Left renal cortex interstitium (tissue), 4 donors: ENCODE data around the gene TLL2. TPM values are rescaled to one million over a fixed set of nuclear protein-coding genes. Genes with fewer than 3 reads are reported as not detected.
"Not testable (repeated sequence)": the region's sequence is repeated elsewhere in the genome, so short reads cannot be mapped to it uniquely, and the experiment has no call there.

ENCODE experiments used
- DNase-seq, 4 donors: peaks; one replicate each; pipeline ENCODE4 v3.0.0-alpha.2; 2013; ENCODE audit warnings: low read depth in 4 of 4, low spot score in 2 of 4, missing footprints in 1 of 4
- polyA plus RNA-seq, 4 donors: library from polyadenylated mRNA; unstranded; fragments of 120-200 nt; gene quantifications; one replicate each; pipeline ENCODE4 v1.2.1, GENCODE V29; 2013; ENCODE audit not compliant: insufficient read length in 4 of 4

Gene TLL2
- under 1 TPM; 0.65 to 0.91 (median 0.74) TPM for polyA plus RNA-seq

- DNase-seq, result peak in 3 of 4 donors; percentile 53 to 71 (median 69)
Measured at GRCh38 chr10:96513698-96514561, at the start of gene TLL2. Gene TLL2, minus strand, starts transcription at chr10:96513926. Its CDS starts 241 bp downstream, at chr10:96513685.

DNA sequence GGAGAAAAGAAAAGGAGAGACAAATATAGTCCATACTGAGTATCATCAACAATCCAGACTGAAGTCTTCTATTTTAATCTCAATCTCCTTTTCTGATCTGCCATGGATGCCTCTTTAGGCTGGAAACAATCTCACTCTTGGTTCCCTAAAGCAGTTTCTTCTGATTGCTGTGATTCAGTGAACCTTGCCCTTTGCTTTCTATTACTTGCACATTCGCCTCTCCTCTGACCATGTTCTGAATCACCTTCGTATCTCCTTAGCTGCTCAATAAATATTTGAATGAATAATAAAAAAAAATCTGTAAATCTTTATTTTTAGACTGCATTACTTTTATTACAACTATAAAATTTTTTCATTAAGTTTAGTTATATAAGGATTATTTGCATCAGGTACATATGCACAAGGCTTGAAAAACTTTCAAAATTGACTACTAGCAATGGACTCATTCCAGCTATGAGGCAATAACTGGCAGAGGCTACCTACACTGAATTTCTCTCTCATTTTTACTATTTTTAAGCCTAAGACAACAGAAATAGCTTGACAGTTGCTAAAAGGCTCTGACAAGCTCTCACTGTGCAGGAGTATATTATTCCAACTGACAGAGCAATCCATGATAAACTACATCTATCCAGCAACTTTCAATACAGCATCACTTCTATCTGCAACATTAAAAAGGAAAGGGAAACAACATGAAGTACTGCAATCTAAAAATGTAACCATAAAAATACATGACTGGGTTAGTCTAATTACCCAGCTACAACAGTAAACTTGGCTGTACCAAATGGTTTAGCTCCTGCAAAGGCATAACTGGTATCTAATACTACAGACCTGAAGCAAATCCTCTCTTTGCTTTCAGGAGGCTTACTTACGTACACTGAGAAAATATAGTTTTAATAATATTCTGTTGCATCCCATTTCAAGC lies 47.5 kb upstream of the TLL2 start:
- no peak for DNase-seq

GRCh38 chr10:96560489-96560888 lies 46.8 kb upstream of the TLL2 start:
- no peak for DNase-seq

- DNase-seq, result peak in 1 of 4 donors; percentile 8
Measured at GRCh38 chr10:96556003-96556402, 42.3 kb upstream of the TLL2 start.

- DNase-seq, result no peak
Measured at GRCh38 chr10:96555330-96555729, 41.6 kb upstream of the TLL2 start.

- no peak for DNase-seq
Measured at GRCh38 chr10:96548589-96548988, 34.9 kb upstream of the TLL2 start.

GRCh38 chr10:96545558-96545957 lies 31.8 kb upstream of the TLL2 start:
- DNase-seq, result not testable (repeated sequence)

GRCh38 chr10:96541921-96542320 lies 28.2 kb upstream of the TLL2 start:
- DNase-seq, result no peak

- no peak for DNase-seq
Measured at GRCh38 chr10:96540240-96540639, 26.5 kb upstream of the TLL2 start.

- no peak for DNase-seq
Measured at GRCh38 chr10:96538683-96539082, 25.0 kb upstream of the TLL2 start.

GRCh38 chr10:96536129-96536528 lies 22.4 kb upstream of the TLL2 start:
- DNase-seq, result no peak

DNA sequence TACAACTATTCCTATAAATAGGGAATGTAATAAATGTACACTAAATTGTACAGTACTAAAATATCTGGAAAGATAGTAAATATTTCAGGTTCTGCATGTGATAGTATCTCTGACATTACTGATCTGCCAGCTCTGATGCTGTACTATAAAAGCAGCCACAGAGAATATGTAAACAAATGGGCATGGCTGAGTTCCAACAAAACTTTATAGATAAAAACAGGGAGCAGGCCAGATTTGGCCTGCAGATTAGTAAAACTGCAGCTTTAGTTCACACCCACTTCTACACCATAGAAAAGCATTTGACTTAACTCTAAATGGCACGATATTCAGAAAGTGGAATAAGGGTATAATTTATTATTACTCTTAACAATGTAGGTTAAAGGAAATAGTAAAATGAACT lies 18.8 kb upstream of the TLL2 start:
- no peak for DNase-seq

- DNase-seq, result no peak
Measured at GRCh38 chr10:96529634-96530279, 16.0 kb upstream of the TLL2 start.

GRCh38 chr10:96524741-96525140 lies 11.0 kb upstream of the TLL2 start:
- no peak for DNase-seq

DNA sequence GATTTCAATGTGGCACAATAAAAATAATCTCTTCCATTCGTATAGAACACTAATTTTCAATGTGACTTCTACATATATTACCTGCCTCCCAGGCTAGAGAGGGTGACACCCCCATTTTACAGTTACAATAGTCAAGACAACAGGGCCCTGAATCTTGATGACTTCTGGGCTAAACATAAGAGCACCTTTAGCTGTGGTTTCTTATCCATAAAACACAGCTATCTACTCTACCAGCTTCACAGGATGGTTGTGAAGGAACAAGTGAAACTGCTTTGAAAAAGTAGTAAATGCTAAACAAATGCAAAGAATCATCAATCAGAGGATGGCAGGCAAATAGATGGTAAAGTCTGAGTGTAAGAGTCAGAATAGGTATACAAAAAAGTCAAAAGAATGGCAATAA lies 3.6 kb upstream of the TLL2 start:
- no peak for DNase-seq

DNA sequence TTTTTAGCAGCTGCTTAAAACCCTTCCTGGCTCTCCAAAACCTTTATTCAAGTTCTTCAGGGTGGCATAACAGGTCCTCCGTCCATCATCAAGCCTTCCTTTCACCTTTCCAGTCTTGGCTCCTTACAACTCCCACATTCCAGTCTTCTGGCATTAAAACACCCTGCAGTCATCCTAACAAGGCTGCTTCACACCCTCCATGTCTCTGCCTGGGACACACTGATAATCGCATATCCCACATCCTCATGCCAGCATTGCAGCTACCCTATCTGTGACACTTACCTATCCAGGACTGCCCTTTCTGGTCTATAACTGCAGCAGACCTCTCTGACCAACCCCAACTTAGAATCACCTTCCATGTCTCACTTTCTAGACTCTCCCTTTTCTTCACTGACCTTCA lies 2.6 kb upstream of the TLL2 start:
- DNase-seq, result no peak

GRCh38 chr10:96513305-96513697 lies 425 bp downstream of the TLL2 start:
- DNase-seq, result no peak

GRCh38 chr10:96512524-96513304 lies 1.0 kb downstream of the TLL2 start:
- peak in 1 of 4 donors; percentile 16 for DNase-seq

- peak in 1 of 4 donors; percentile 27 for DNase-seq
Measured at GRCh38 chr10:96511044-96511945, 2.4 kb downstream of the TLL2 start.
